SK-N-SH (cell line): ENCODE data around the gene SIGLEC10. TPM values are rescaled to one million over a fixed set of nuclear protein-coding genes. Genes with fewer than 3 reads are reported as not detected.

ENCODE experiments used
- CTCF ChIA-PET: fragments of 300-600, 350-600 bp; formaldehyde crosslinking; extraction: SDS; loops from one replicate; lab custom pipeline; 2021; lab: Yijun Ruan, JAX
- POLR2A ChIA-PET: fragments of 350-600 bp; sonication (Branson Sonifier 250); formaldehyde crosslinking; extraction: SDS; loops from one replicate; lab custom pipeline; 2020; ENCODE audit warnings: antibody characterized with exemption, inconsistent platforms; lab: Yijun Ruan, JAX
- DNase-seq: peaks from one replicate; pipeline ENCODE4 v3.0.0; 2012
- H2AFZ ChIP-seq: fragments of 200-600 bp; sonication (generic); 2 replicates; pipeline ENCODE4 v1.8.1; 2016; ENCODE audit warnings: antibody characterized with exemption, mild to moderate bottlenecking, low read depth
- H3F3A ChIP-seq: fragments of 200-600 bp; sonication (generic); replicated peaks from 2 replicates; pipeline ENCODE3; 2016; ENCODE audit warnings: antibody characterized with exemption, mild to moderate bottlenecking; ENCODE audit not compliant: insufficient read depth
- H3K27ac ChIP-seq, 2 experiments: fragments of 200-500 bp in 1 of 2; fragments of 200-600 bp in 1 of 2; sonication (Bioruptor generic) in 1 of 2; sonication (generic), shearing (Covaris generic) in 1 of 2; 2 replicates each; pipeline versions ENCODE4 v1.5.1 to v1.6.1; 2014 to 2016; ENCODE audit warnings: low read depth in 2 of 2, inconsistent platforms in 1 of 2, low read length in 1 of 2, mild to moderate bottlenecking in 1 of 2, mixed read lengths in 1 of 2
- H3K27me3 ChIP-seq: fragments of 200-600 bp; sonication (generic), shearing (Covaris generic); 2 replicates; pipeline ENCODE4 v1.6.1; 2016; ENCODE audit warnings: mixed run types; ENCODE audit not compliant: insufficient read depth
- H3K36me3 ChIP-seq, 2 experiments: fragments of 200-500 bp in 1 of 2; fragments of 200-600 bp in 1 of 2; sonication (Bioruptor generic) in 1 of 2; sonication (generic) in 1 of 2; replicated peaks in 1 of 2; 2 replicates each; pipeline versions ENCODE3 to v1.5.1; 2014 to 2016; ENCODE audit warnings: low read length in 1 of 2, mild to moderate bottlenecking in 1 of 2; ENCODE audit not compliant: insufficient read depth in 2 of 2, control insufficient read depth in 1 of 2
- H3K4me1 ChIP-seq, 2 experiments: fragments of 200-500 bp in 1 of 2; fragments of 200-600 bp in 1 of 2; sonication (Bioruptor generic) in 1 of 2; sonication (generic), shearing (Covaris generic) in 1 of 2; 2 replicates each; pipeline versions ENCODE4 v1.5.1 to v1.6.1; 2014 to 2016; ENCODE audit warnings: low read depth in 1 of 2, low read length in 1 of 2, mixed run types in 1 of 2; ENCODE audit not compliant: insufficient read depth in 2 of 2, control insufficient read depth in 1 of 2
- H3K4me2 ChIP-seq: fragments of 200-600 bp; sonication (generic), shearing (Covaris generic); 2 replicates; pipeline ENCODE4 v1.6.1; 2017; ENCODE audit warnings: mixed run types
- H3K4me3 ChIP-seq, 2 experiments: fragments of 200-500 bp in 1 of 2; fragments of 200-600 bp in 1 of 2; sonication (Bioruptor generic) in 1 of 2; sonication (generic), shearing (Covaris generic) in 1 of 2; 2 replicates each; pipeline versions ENCODE4 v1.5.1 to v1.8.1; 2014 to 2016; ENCODE audit warnings: low read depth in 2 of 2, inconsistent platforms in 1 of 2, low read length in 1 of 2, mild to moderate bottlenecking in 1 of 2, mixed read lengths in 1 of 2, moderate library complexity in 1 of 2
- H3K79me2 ChIP-seq: fragments of 200-600 bp; sonication (generic); 2 replicates; pipeline ENCODE4 v1.8.1; 2017; ENCODE audit warnings: mild to moderate bottlenecking; ENCODE audit not compliant: insufficient read depth
- H3K9ac ChIP-seq: fragments of 200-600 bp; sonication (generic); 2 replicates; pipeline ENCODE4 v1.6.1; 2017; ENCODE audit warnings: mixed run types
- H3K9me2 ChIP-seq: fragments of 200-600 bp; sonication (generic); 2 replicates; pipeline ENCODE4 v1.6.1; 2017; ENCODE audit warnings: mixed run types
- H3K9me3 ChIP-seq: fragments of 200-600 bp; sonication (generic); 2 replicates; pipeline ENCODE4 v1.6.1; 2017; ENCODE audit warnings: mixed run types, mild to moderate bottlenecking, moderate library complexity
- H4K20me1 ChIP-seq: fragments of 200-600 bp; sonication (generic); 2 replicates; pipeline ENCODE4 v1.6.1; 2017; ENCODE audit warnings: mild to moderate bottlenecking, mixed run types; ENCODE audit not compliant: insufficient read depth
- CHD2 ChIP-seq: fragments of 150-350 bp; IDR thresholded peaks from 2 replicates; pipeline ENCODE4 v1.6.1; 2018; ENCODE audit warnings: low read length; ENCODE audit not compliant: partially characterized antibody
- EZH2phosphoT487 ChIP-seq: fragments of 200-600 bp; sonication (generic); IDR thresholded peaks from 2 replicates; pipeline ENCODE4 v1.6.1; 2017; ENCODE audit warnings: low read depth, mixed run types, mild to moderate bottlenecking, antibody characterized with exemption, moderate library complexity, borderline replicate concordance
- FOSL2 ChIP-seq: IDR thresholded peaks from 2 replicates; pipeline ENCODE4 v1.4.0; 2012; ENCODE audit warnings: low read depth, mild to moderate bottlenecking, moderate library complexity, borderline replicate concordance
- FOXM1 ChIP-seq: IDR thresholded peaks from 2 replicates; pipeline ENCODE4 v1.4.0; 2012; ENCODE audit warnings: low read depth, mild to moderate bottlenecking
- JUND ChIP-seq: IDR thresholded peaks from 2 replicates; pipeline ENCODE4 v1.4.0; 2012
- NFIC ChIP-seq: IDR thresholded peaks from 2 replicates; pipeline ENCODE4 v1.4.0; 2012; ENCODE audit warnings: borderline replicate concordance
- NRF1 ChIP-seq: IDR thresholded peaks from 2 replicates; pipeline ENCODE4 v1.6.1; 2012; ENCODE audit warnings: low read depth, mild to moderate bottlenecking, low read length
- RCOR1 ChIP-seq: fragments of 150-350 bp; IDR thresholded peaks from 2 replicates; pipeline ENCODE4 v1.6.1; 2017; ENCODE audit warnings: antibody characterized with exemption, low read length
- RFX5 ChIP-seq: IDR thresholded peaks from 2 replicates; pipeline ENCODE4 v1.6.1; 2012; ENCODE audit warnings: mild to moderate bottlenecking, improper control_type of control experiment, low read length
- RXRA ChIP-seq: IDR thresholded peaks from 2 replicates; pipeline ENCODE4 v1.4.0; 2012; ENCODE audit warnings: low read depth, mild to moderate bottlenecking, borderline replicate concordance
- TAF1 ChIP-seq: IDR thresholded peaks from 2 replicates; pipeline ENCODE4 v1.6.1; 2012; ENCODE audit warnings: low read depth, mild to moderate bottlenecking, low read length, moderate library complexity, borderline replicate concordance
- YY1 ChIP-seq: IDR thresholded peaks from 2 replicates; pipeline ENCODE4 v1.4.0; 2012; ENCODE audit warnings: low read depth, mild to moderate bottlenecking
- WGBS: methylation state at CpG from one replicate; pipeline ENCODE4 v1.1.6; 2017; ENCODE audit warnings: low lambda C conversion rate; 5-methylcytosine and 5-hydroxymethylcytosine counted together
- polyA plus RNA-seq, 3 experiments: library from polyadenylated mRNA; depleted of rRNA; stranded (reverse); fragments of >200 nt; gene quantifications; 2 replicates each; pipeline ENCODE4 v1.2.3, GENCODE V29; 2012
- TF ChIP-seq, protein P1 (sequence below): IDR thresholded peaks from 2 replicates; pipeline ENCODE4 v1.4.0; 2012; ENCODE audit warnings: low read depth, borderline replicate concordance
- TF ChIP-seq, protein P2 (sequence below): IDR thresholded peaks from 2 replicates; pipeline ENCODE4 v1.4.0; 2012; ENCODE audit warnings: low read depth, borderline replicate concordance
- TF ChIP-seq, protein P3 (sequence below): IDR thresholded peaks from 2 replicates; pipeline ENCODE4 v1.4.0; 2012; ENCODE audit warnings: low read depth
- TF ChIP-seq, protein P4 (sequence below): fragments of 200-600 bp; sonication (generic); IDR thresholded peaks from 2 replicates; pipeline ENCODE4 v1.6.1; 2017; ENCODE audit warnings: antibody characterized with exemption, mild to moderate bottlenecking, moderate library complexity
- TF ChIP-seq, protein P5 (sequence below): IDR thresholded peaks from 2 replicates; pipeline ENCODE4; 2012
- TF ChIP-seq, protein P6 (sequence below): fragments of 150-350 bp; IDR thresholded peaks from 2 replicates; pipeline ENCODE4 v1.6.1; 2017; ENCODE audit warnings: antibody characterized with exemption, low read length, low read depth, borderline replicate concordance

SIGLEC10 gene
- polyA plus RNA-seq, 1 of the 3 experiments (the other 2 are of a cell fraction) = not detected

DNA sequence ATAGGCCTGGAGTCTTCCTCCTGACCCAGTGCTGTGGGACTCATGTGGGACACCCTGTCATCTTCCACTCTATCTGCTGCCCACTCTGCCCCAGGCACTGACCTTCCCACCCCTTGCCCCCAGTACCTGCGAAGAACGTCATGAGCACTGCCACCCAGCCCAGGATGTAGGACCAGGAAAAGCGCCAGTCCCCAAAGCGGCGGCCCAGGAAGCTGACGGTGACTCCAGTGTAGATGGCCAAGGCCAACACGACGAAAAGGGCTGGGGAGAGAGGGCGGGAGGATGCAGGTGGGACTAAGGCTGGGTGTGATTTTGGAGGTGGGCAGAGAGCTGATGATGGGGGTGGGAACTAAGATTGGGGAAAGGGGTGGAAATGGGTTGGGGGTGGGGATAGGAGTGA is 37.1 kb downstream of the SIGLEC10 start:
- ChIA-PET POLR2A (no interaction called here), CTCF (interaction anchor here (1.8 kb wide), 1 partner anchor 12 kb away, joined by 5 read pairs; the partner anchor contains the start of gene CLDND2)
- TF ChIP-seq, protein P1, sequence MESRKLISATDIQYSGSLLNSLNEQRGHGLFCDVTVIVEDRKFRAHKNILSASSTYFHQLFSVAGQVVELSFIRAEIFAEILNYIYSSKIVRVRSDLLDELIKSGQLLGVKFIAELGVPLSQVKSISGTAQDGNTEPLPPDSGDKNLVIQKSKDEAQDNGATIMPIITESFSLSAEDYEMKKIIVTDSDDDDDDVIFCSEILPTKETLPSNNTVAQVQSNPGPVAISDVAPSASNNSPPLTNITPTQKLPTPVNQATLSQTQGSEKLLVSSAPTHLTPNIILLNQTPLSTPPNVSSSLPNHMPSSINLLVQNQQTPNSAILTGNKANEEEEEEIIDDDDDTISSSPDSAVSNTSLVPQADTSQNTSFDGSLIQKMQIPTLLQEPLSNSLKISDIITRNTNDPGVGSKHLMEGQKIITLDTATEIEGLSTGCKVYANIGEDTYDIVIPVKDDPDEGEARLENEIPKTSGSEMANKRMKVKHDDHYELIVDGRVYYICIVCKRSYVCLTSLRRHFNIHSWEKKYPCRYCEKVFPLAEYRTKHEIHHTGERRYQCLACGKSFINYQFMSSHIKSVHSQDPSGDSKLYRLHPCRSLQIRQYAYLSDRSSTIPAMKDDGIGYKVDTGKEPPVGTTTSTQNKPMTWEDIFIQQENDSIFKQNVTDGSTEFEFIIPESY = no peak
- TF ChIP-seq FOXM1 (no peak), JUND (no peak), RCOR1 (no peak), NFIC (no peak), RFX5 (no peak), EZH2phosphoT487 (no peak), RXRA (no peak), CHD2 (no peak), TAF1 (no peak), NRF1 (no peak), FOSL2 (no peak), YY1 (no peak)
- TF ChIP-seq, protein P2, sequence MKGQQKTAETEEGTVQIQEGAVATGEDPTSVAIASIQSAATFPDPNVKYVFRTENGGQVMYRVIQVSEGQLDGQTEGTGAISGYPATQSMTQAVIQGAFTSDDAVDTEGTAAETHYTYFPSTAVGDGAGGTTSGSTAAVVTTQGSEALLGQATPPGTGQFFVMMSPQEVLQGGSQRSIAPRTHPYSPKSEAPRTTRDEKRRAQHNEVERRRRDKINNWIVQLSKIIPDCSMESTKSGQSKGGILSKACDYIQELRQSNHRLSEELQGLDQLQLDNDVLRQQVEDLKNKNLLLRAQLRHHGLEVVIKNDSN = no peak
- TF ChIP-seq, protein P3, sequence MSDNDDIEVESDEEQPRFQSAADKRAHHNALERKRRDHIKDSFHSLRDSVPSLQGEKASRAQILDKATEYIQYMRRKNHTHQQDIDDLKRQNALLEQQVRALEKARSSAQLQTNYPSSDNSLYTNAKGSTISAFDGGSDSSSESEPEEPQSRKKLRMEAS = no peak
- TF ChIP-seq, protein P4, sequence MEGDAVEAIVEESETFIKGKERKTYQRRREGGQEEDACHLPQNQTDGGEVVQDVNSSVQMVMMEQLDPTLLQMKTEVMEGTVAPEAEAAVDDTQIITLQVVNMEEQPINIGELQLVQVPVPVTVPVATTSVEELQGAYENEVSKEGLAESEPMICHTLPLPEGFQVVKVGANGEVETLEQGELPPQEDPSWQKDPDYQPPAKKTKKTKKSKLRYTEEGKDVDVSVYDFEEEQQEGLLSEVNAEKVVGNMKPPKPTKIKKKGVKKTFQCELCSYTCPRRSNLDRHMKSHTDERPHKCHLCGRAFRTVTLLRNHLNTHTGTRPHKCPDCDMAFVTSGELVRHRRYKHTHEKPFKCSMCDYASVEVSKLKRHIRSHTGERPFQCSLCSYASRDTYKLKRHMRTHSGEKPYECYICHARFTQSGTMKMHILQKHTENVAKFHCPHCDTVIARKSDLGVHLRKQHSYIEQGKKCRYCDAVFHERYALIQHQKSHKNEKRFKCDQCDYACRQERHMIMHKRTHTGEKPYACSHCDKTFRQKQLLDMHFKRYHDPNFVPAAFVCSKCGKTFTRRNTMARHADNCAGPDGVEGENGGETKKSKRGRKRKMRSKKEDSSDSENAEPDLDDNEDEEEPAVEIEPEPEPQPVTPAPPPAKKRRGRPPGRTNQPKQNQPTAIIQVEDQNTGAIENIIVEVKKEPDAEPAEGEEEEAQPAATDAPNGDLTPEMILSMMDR = no peak
- TF ChIP-seq, protein P5, sequence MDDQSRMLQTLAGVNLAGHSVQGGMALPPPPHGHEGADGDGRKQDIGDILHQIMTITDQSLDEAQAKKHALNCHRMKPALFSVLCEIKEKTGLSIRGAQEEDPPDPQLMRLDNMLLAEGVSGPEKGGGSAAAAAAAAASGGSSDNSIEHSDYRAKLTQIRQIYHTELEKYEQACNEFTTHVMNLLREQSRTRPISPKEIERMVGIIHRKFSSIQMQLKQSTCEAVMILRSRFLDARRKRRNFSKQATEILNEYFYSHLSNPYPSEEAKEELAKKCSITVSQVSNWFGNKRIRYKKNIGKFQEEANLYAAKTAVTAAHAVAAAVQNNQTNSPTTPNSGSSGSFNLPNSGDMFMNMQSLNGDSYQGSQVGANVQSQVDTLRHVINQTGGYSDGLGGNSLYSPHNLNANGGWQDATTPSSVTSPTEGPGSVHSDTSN = no peak
- TF ChIP-seq, protein P6, sequence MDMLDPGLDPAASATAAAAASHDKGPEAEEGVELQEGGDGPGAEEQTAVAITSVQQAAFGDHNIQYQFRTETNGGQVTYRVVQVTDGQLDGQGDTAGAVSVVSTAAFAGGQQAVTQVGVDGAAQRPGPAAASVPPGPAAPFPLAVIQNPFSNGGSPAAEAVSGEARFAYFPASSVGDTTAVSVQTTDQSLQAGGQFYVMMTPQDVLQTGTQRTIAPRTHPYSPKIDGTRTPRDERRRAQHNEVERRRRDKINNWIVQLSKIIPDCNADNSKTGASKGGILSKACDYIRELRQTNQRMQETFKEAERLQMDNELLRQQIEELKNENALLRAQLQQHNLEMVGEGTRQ = no peak
- 55% methylated on average over 9 of the region's 9 CpGs for WGBS
- Histone ChIP-seq H3K9ac (no peak overlapping the region), H3K4me2 (no peak overlapping the region), H4K20me1 (no peaks in the 10 kb centered on the region), H3K36me3 (no peaks in the 10 kb centered on the region), H3K27me3 (no peaks in the 10 kb centered on the region), H3K9me3 (no peaks in the 10 kb centered on the region), H2AFZ (no peak overlapping the region), H3K4me3 (no peak overlapping the region), H3K4me1 (no peaks in the 10 kb centered on the region), H3K9me2 (no peaks in the 10 kb centered on the region), H3F3A (no peaks in the 10 kb centered on the region), H3K79me2 (no peaks in the 10 kb centered on the region), H3K27ac (no peak overlapping the region)
- DNase-seq = no peak
